Skeletal muscle satellite cell (primary cell): ENCODE measurements around the gene ST7.

Experiments
- H3K27me3 ChIP-seq: 2 replicates; pipeline ENCODE4 v1.7.0; 2013; ENCODE audit warnings: low read length; ENCODE audit not compliant: control insufficient read depth, insufficient read depth
- H3K36me3 ChIP-seq: 2 replicates; pipeline ENCODE4 v1.7.0; 2013; ENCODE audit warnings: mild to moderate bottlenecking, control low read depth, low read length; ENCODE audit not compliant: insufficient read depth
- H3K4me1 ChIP-seq: 2 replicates; pipeline ENCODE4 v1.7.0; 2013; ENCODE audit warnings: low read length; ENCODE audit not compliant: control insufficient read depth, insufficient read depth
- H3K4me2 ChIP-seq: 2 replicates; pipeline ENCODE4 v1.7.0; 2013; ENCODE audit warnings: mild to moderate bottlenecking, low read length
- H3K4me3 ChIP-seq: 2 replicates; pipeline ENCODE4 v1.7.0; 2013; ENCODE audit warnings: low read length
- H3K9ac ChIP-seq: 2 replicates; pipeline ENCODE4 v1.7.0; 2013; ENCODE audit warnings: mild to moderate bottlenecking, low read depth, low read length, moderate library complexity
- H3K9me3 ChIP-seq: replicated peaks from 2 replicates; pipeline ENCODE4 v1.7.0; 2013; ENCODE audit warnings: mild to moderate bottlenecking, control low read depth, low read length

The ST7 gene

GRCh38 chr7:117077658-117078057 lies 124.4 kb downstream of the ST7 start:
- H3K4me2 ChIP-seq: no peak overlapping the region

GRCh38 chr7:117082647-117083046 lies 129.3 kb downstream of the ST7 start:
- H3K36me3 ChIP-seq: no peaks in the 10 kb centered on the region
- no peaks in the 10 kb centered on the region for H3K9me3 ChIP-seq
- no peak overlapping the region for H3K9ac ChIP-seq
- no peaks in the 10 kb centered on the region for H3K27me3 ChIP-seq
- peaks cover 7% of the 10 kb centered on the region for H3K4me1 ChIP-seq
- H3K4me3 ChIP-seq: no peak overlapping the region
- no peak overlapping the region for H3K4me2 ChIP-seq

More at GRCh38 chr7:117077658-117078057, 124.4 kb downstream of the ST7 start:
- H3K27me3 ChIP-seq: no peaks in the 10 kb centered on the region
- no peak overlapping the region for H3K9ac ChIP-seq
- H3K9me3 ChIP-seq: no peaks in the 10 kb centered on the region
- peaks cover 4% of the 10 kb centered on the region for H3K4me1 ChIP-seq
- H3K4me3 ChIP-seq: no peak overlapping the region
- H3K36me3 ChIP-seq: no peaks in the 10 kb centered on the region

- Histone ChIP-seq H3K27me3 (no peaks in the 10 kb centered on the region), H3K36me3 (no peaks in the 10 kb centered on the region), H3K4me1 (peaks cover 7% of the 10 kb centered on the region), H3K4me3 (no peak overlapping the region), H3K9ac (no peak overlapping the region), H3K4me2 (no peak overlapping the region), H3K9me3 (no peaks in the 10 kb centered on the region)
Observed at GRCh38 chr7:117083648-117084047, 130.3 kb downstream of the ST7 start.

- Histone ChIP-seq H3K4me2 (no peak overlapping the region), H3K9ac (no peak overlapping the region), H3K27me3 (no peaks in the 10 kb centered on the region), H3K36me3 (no peaks in the 10 kb centered on the region), H3K9me3 (no peaks in the 10 kb centered on the region), H3K4me3 (no peak overlapping the region), H3K4me1 (peaks cover 7% of the 10 kb centered on the region)
Observed at GRCh38 chr7:117084286-117084685, 131.0 kb downstream of the ST7 start.

GRCh38 chr7:117085275-117085674 lies 132.0 kb downstream of the ST7 start:
- Histone ChIP-seq H3K4me1 (peaks cover 7% of the 10 kb centered on the region), H3K27me3 (no peaks in the 10 kb centered on the region), H3K9ac (no peak overlapping the region), H3K36me3 (no peaks in the 10 kb centered on the region), H3K4me3 (no peak overlapping the region), H3K9me3 (no peaks in the 10 kb centered on the region), H3K4me2 (peak overlapping the region; percentile 6)

- no peak overlapping the region for H3K4me3 ChIP-seq
- no peaks in the 10 kb centered on the region for H3K36me3 ChIP-seq
- no peaks in the 10 kb centered on the region for H3K9me3 ChIP-seq
- H3K4me1 ChIP-seq: peaks cover 7% of the 10 kb centered on the region
- H3K9ac ChIP-seq: no peak overlapping the region
- H3K27me3 ChIP-seq: no peaks in the 10 kb centered on the region
- no peak overlapping the region for H3K4me2 ChIP-seq
Observed at GRCh38 chr7:117085769-117086463, 132.6 kb downstream of the ST7 start.

GRCh38 chr7:117086788-117087187 lies 133.5 kb downstream of the ST7 start:
- no peaks in the 10 kb centered on the region for H3K36me3 ChIP-seq
- no peaks in the 10 kb centered on the region for H3K27me3 ChIP-seq
- no peak overlapping the region for H3K9ac ChIP-seq
- no peaks in the 10 kb centered on the region for H3K9me3 ChIP-seq
- H3K4me3 ChIP-seq: no peak overlapping the region
- H3K4me1 ChIP-seq: peaks cover 7% of the 10 kb centered on the region
- H3K4me2 ChIP-seq: no peak overlapping the region

- no peaks in the 10 kb centered on the region for H3K27me3 ChIP-seq
- H3K4me1 ChIP-seq: peaks cover 7% of the 10 kb centered on the region
- H3K9me3 ChIP-seq: no peaks in the 10 kb centered on the region
- H3K4me2 ChIP-seq: no peak overlapping the region
- H3K4me3 ChIP-seq: no peak overlapping the region
- H3K36me3 ChIP-seq: no peaks in the 10 kb centered on the region
- no peak overlapping the region for H3K9ac ChIP-seq
Observed at GRCh38 chr7:117087639-117088396, 134.5 kb downstream of the ST7 start.

- no peaks in the 10 kb centered on the region for H3K36me3 ChIP-seq
- H3K4me2 ChIP-seq: no peak overlapping the region
- H3K27me3 ChIP-seq: no peaks in the 10 kb centered on the region
- no peak overlapping the region for H3K9ac ChIP-seq
- H3K4me1 ChIP-seq: peaks cover 7% of the 10 kb centered on the region
- no peaks in the 10 kb centered on the region for H3K9me3 ChIP-seq
- H3K4me3 ChIP-seq: no peak overlapping the region
Observed at GRCh38 chr7:117088623-117089194, 135.4 kb downstream of the ST7 start.

- Histone ChIP-seq H3K36me3 (no peaks in the 10 kb centered on the region), H3K9ac (no peak overlapping the region), H3K4me3 (no peak overlapping the region), H3K9me3 (no peaks in the 10 kb centered on the region), H3K4me1 (no peaks in the 10 kb centered on the region), H3K4me2 (no peak overlapping the region), H3K27me3 (no peaks in the 10 kb centered on the region)
Observed at GRCh38 chr7:117090791-117091190, 137.5 kb downstream of the ST7 start.

GRCh38 chr7:117091721-117092120 lies 138.4 kb downstream of the ST7 start:
- H3K4me2 ChIP-seq: no peak overlapping the region
- no peak overlapping the region for H3K4me3 ChIP-seq
- H3K9me3 ChIP-seq: no peaks in the 10 kb centered on the region
- H3K27me3 ChIP-seq: no peaks in the 10 kb centered on the region
- no peaks in the 10 kb centered on the region for H3K36me3 ChIP-seq
- no peaks in the 10 kb centered on the region for H3K4me1 ChIP-seq
- H3K9ac ChIP-seq: no peak overlapping the region
